Skeletal muscle tissue (tissue), 4 donors: ENCODE results near the gene CCDC88B. TPM values are rescaled to one million over a fixed set of nuclear protein-coding genes. Genes with fewer than 3 reads are reported as not detected.

Experiments
- H3K27ac ChIP-seq: one replicate; pipeline ENCODE4 v1.7.0; 2013; ENCODE audit warnings: mild to moderate bottlenecking, low read depth, low read length, inconsistent platforms
- H3K27me3 ChIP-seq, 3 donors: one replicate each; pipeline ENCODE4 v1.7.0; 2013; ENCODE audit warnings: low read length in 3 of 3; ENCODE audit not compliant: control insufficient read depth in 3 of 3, insufficient read depth in 3 of 3
- H3K36me3 ChIP-seq, 3 donors: one replicate each; pipeline ENCODE4 v1.7.0; 2013; ENCODE audit warnings: low read length in 3 of 3; ENCODE audit not compliant: control insufficient read depth in 3 of 3, insufficient read depth in 3 of 3
- H3K4me1 ChIP-seq, 3 donors: one replicate each; pipeline ENCODE4 v1.7.0; 2013; ENCODE audit warnings: low read length in 3 of 3, mild to moderate bottlenecking in 3 of 3; ENCODE audit not compliant: control insufficient read depth in 3 of 3, insufficient read depth in 3 of 3
- H3K4me3 ChIP-seq, 3 donors: one replicate each; pipeline ENCODE4 v1.7.0; 2013; ENCODE audit warnings: low read length in 3 of 3
- H3K9ac ChIP-seq, 3 donors: one replicate each; pipeline ENCODE4 v1.7.0; 2013; ENCODE audit warnings: low read length in 3 of 3, mild to moderate bottlenecking in 3 of 3, moderate library complexity in 2 of 3, low read depth in 1 of 3
- H3K9me3 ChIP-seq, 3 donors: one replicate each; pipeline ENCODE4 v1.7.0; 2013; ENCODE audit warnings: low read length in 3 of 3; ENCODE audit not compliant: control insufficient read depth in 3 of 3
- total RNA-seq: library from RNA; depleted of rRNA; stranded (reverse); fragments of >200 nt; gene quantifications from one replicate; pipeline ENCODE4 v1.2.3, GENCODE V29; 2014
- donor health status: Osteomylitis.

CCDC88B gene
- total RNA-seq, 1 donor from 2014 or later = 2.6 TPM

- no peaks in the 10 kb centered on the region for H3K27me3 ChIP-seq
- no peaks in the 10 kb centered on the region for H3K36me3 ChIP-seq
- no peak overlapping the region for H3K9ac ChIP-seq
- no peak overlapping the region for H3K4me3 ChIP-seq
- H3K4me1 ChIP-seq = peaks cover 5 to 9% (median 6%) of the 10 kb centered on the region in 3 donors
- H3K9me3 ChIP-seq = no peaks in the 10 kb centered on the region
- H3K27ac ChIP-seq = no peak overlapping the region
These were observed 5.0 kb upstream of the CCDC88B start for GRCh38 chr11:64334764-64335735.

- H3K4me3 ChIP-seq = no peak overlapping the region
- no peaks in the 10 kb centered on the region for H3K9me3 ChIP-seq
- no peak overlapping the region for H3K9ac ChIP-seq
- no peaks in the 10 kb centered on the region for H3K27me3 ChIP-seq
- H3K4me1 ChIP-seq = peaks cover 6 to 7% (median 6%) of the 10 kb centered on the region in 3 donors
- no peak overlapping the region for H3K27ac ChIP-seq
- no peaks in the 10 kb centered on the region for H3K36me3 ChIP-seq
These were observed 2.3 kb upstream of the CCDC88B start for GRCh38 chr11:64337538-64338249.

- Histone ChIP-seq H3K4me1 (peaks cover 6 to 11% (median 7%) of the 10 kb centered on the region in 3 donors), H3K9ac (no peak overlapping the region), H3K4me3 (no peak overlapping the region), H3K27ac (no peak overlapping the region), H3K27me3 (no peaks in the 10 kb centered on the region), H3K36me3 (no peaks in the 10 kb centered on the region), H3K9me3 (no peaks in the 10 kb centered on the region)
These were observed 1.3 kb upstream of the CCDC88B start for GRCh38 chr11:64338716-64339115.

GRCh38 chr11:64339286-64339685 lies 718 bp upstream of the CCDC88B start:
- no peak overlapping the region for H3K4me3 ChIP-seq
- H3K27ac ChIP-seq = no peak overlapping the region
- H3K9me3 ChIP-seq = no peaks in the 10 kb centered on the region

GRCh38 chr11:64340671-64341335 lies 799 bp downstream of the CCDC88B start:
- Histone ChIP-seq H3K9me3 (no peaks in the 10 kb centered on the region), H3K4me3 (no peak overlapping the region), H3K27me3 (no peaks in the 10 kb centered on the region), H3K9ac (no peak overlapping the region), H3K27ac (no peak overlapping the region), H3K36me3 (no peaks in the 10 kb centered on the region), H3K4me1 (peaks cover 6 to 11% (median 7%) of the 10 kb centered on the region in 3 donors)

More at GRCh38 chr11:64339286-64339685, 718 bp upstream of the CCDC88B start:
- peaks cover 6 to 11% (median 7%) of the 10 kb centered on the region in 3 donors for H3K4me1 ChIP-seq
- no peaks in the 10 kb centered on the region for H3K27me3 ChIP-seq
- H3K9ac ChIP-seq = no peak overlapping the region
- H3K36me3 ChIP-seq = no peaks in the 10 kb centered on the region

GRCh38 chr11:64341429-64341828 lies 1.4 kb downstream of the CCDC88B start:
- Histone ChIP-seq H3K27me3 (no peaks in the 10 kb centered on the region), H3K36me3 (no peaks in the 10 kb centered on the region), H3K27ac (no peak overlapping the region), H3K4me1 (peaks cover 6 to 11% (median 7%) of the 10 kb centered on the region in 3 donors), H3K4me3 (no peak overlapping the region), H3K9ac (no peak overlapping the region), H3K9me3 (no peaks in the 10 kb centered on the region)

GRCh38 chr11:64341851-64342791 lies 2.1 kb downstream of the CCDC88B start:
- Histone ChIP-seq H3K9ac (peak overlapping the region; percentile 72 to 91 (median 85)), H3K9me3 (no peaks in the 10 kb centered on the region), H3K4me3 (peak overlapping the region; percentile 62 to 73 (median 73)), H3K36me3 (no peaks in the 10 kb centered on the region), H3K4me1 (peaks cover 6 to 11% (median 7%) of the 10 kb centered on the region in 3 donors), H3K27ac (peak overlapping the region; percentile 51), H3K27me3 (no peaks in the 10 kb centered on the region)

- H3K4me3 ChIP-seq = peak overlapping the region in 1 of 3 donors; percentile 73
- H3K27me3 ChIP-seq = no peaks in the 10 kb centered on the region
- no peaks in the 10 kb centered on the region for H3K36me3 ChIP-seq
- no peaks in the 10 kb centered on the region for H3K9me3 ChIP-seq
- H3K9ac ChIP-seq = no peak overlapping the region
- H3K27ac ChIP-seq = no peak overlapping the region
- H3K4me1 ChIP-seq = peaks cover 6 to 11% (median 7%) of the 10 kb centered on the region in 3 donors
These were observed 3.1 kb downstream of the CCDC88B start for GRCh38 chr11:64342869-64343745.
